HepG2 (cell line): ENCODE results near the gene MEX3C. TPM values are rescaled to one million over a fixed set of nuclear protein-coding genes. Genes with fewer than 3 reads are reported as not detected.

Experiments
- ATAC-seq: fragments of 200-7000 bp; cut with Tn5 transposase; 3 replicates; pipeline ENCODE4 v1.9.1; 2020; ENCODE audit warnings: mild to moderate bottlenecking, moderate library complexity
- BruUV-seq: library from RNA; stranded (reverse); fragments of 400-500 nt; replicated peaks from 2 replicates; lab custom pipeline; 2021; lab: Mats Ljungman, UMichigan
- CTCF ChIA-PET: fragments of 300-600 bp; formaldehyde crosslinking; extraction: SDS; loops from one replicate; lab custom pipeline; 2021; ENCODE audit warnings: low total read pairs, inconsistent platforms, low intra/inter-chr PET ratio; lab: Yijun Ruan, JAX
- POLR2A ChIA-PET: fragments of 350-600 bp; sonication (Branson Sonifier 250); formaldehyde crosslinking; loops from one replicate; lab custom pipeline; 2020; ENCODE audit warnings: antibody characterized with exemption, inconsistent platforms; lab: Yijun Ruan, JAX
- DNase-seq: peaks from one replicate; pipeline ENCODE4 v3.0.0-alpha.2; 2015; ENCODE audit warnings: low spot score
- FAIRE-seq: peaks from 3 replicates; lab custom pipeline; 2011; peaks lifted over from hg19 to GRCh38; lab: Jason Lieb, UNC
- H2AFZ ChIP-seq: one replicate; pipeline ENCODE4 v1.6.1; 2011; ENCODE audit warnings: low read length, inconsistent platforms
- H3K27ac ChIP-seq: fragments of 300-600 bp; 3 replicates; pipeline ENCODE4 v1.8.0; 2011; ENCODE audit warnings: mixed run types, mild to moderate bottlenecking, mixed read lengths, low read length, inconsistent platforms; ENCODE audit not compliant: insufficient read depth; ENCODE audit errors: extremely low read length
- H3K27me3 ChIP-seq, 2 experiments: fragments of 200-600 bp in 1 of 2; 2 replicates in 1 of 2; 3 replicates in 1 of 2; pipeline versions ENCODE4 v1.6.0 to v1.8.0; 2011; ENCODE audit warnings: low read length in 2 of 2, mild to moderate bottlenecking in 2 of 2, moderate library complexity in 2 of 2, inconsistent platforms in 1 of 2; ENCODE audit not compliant: insufficient read depth in 2 of 2, control insufficient read depth in 1 of 2
- H3K36me3 ChIP-seq, 2 experiments: fragments of 200-600 bp in 1 of 2; replicated peaks in 1 of 2; 2 replicates in 1 of 2; 3 replicates in 1 of 2; pipeline versions ENCODE4 v1.5.1 to v1.8.0; 2011; ENCODE audit warnings: low read length in 2 of 2, inconsistent platforms in 1 of 2; ENCODE audit not compliant: insufficient read depth in 2 of 2, control insufficient read depth in 1 of 2
- H3K4me1 ChIP-seq: 2 replicates; pipeline ENCODE4 v1.5.1; 2012; ENCODE audit warnings: low read length, inconsistent platforms; ENCODE audit not compliant: insufficient read depth
- H3K4me2 ChIP-seq: 2 replicates; pipeline ENCODE4 v1.6.0; 2011; ENCODE audit warnings: low read depth, low read length, inconsistent platforms
- H3K4me3 ChIP-seq, 3 experiments: fragments of 200-600 bp in 1 of 3; sonication (generic), shearing (Covaris generic) in 1 of 3; replicated peaks in 1 of 3; 2 replicates each; pipeline ENCODE4 v1.5.1; 2011 to 2016; ENCODE audit warnings: low read length in 3 of 3, inconsistent platforms in 2 of 3, low read depth in 2 of 3, mild to moderate bottlenecking in 2 of 3, control low read depth in 1 of 3, mixed read lengths in 1 of 3; ENCODE audit not compliant: insufficient read depth in 1 of 3
- H3K79me2 ChIP-seq: one replicate; pipeline ENCODE4 v1.6.1; 2011; ENCODE audit warnings: low read length, inconsistent platforms; ENCODE audit not compliant: insufficient read depth
- H3K9ac ChIP-seq: 2 replicates; pipeline ENCODE4 v1.6.0; 2011; ENCODE audit warnings: mild to moderate bottlenecking, low read depth, low read length, inconsistent platforms; ENCODE audit not compliant: insufficient read depth
- H3K9me3 ChIP-seq: 2 replicates; pipeline ENCODE4 v1.5.1; 2012; ENCODE audit warnings: mild to moderate bottlenecking, low read length
- H4K20me1 ChIP-seq: 2 replicates; pipeline ENCODE4 v1.6.0; 2011; ENCODE audit warnings: inconsistent platforms, mild to moderate bottlenecking, low read length, moderate library complexity; ENCODE audit not compliant: insufficient read depth
- HIVEP1 ChIP-seq: sonication (generic); formaldehyde crosslinking; IDR thresholded peaks from 2 replicates; pipeline ENCODE4 v1.4.0; 2020; ENCODE audit warnings: mild to moderate bottlenecking, missing genetic modification reagents
- HMGA1 ChIP-seq: sonication (generic); formaldehyde crosslinking; conservative IDR thresholded peaks from 2 replicates; pipeline ENCODE4 v1.4.0; 2020; ENCODE audit warnings: missing genetic modification reagents
- KLF11 ChIP-seq: IDR thresholded peaks from 2 replicates; pipeline ENCODE4 v1.6.1; 2016; ENCODE audit warnings: missing compliant biosample characterization
- LCORL ChIP-seq, 2 experiments: fragments of 450-650 bp in 1 of 2; sonication (generic) in 1 of 2; formaldehyde crosslinking in 1 of 2; IDR thresholded peaks; 2 replicates each; pipeline versions ENCODE4 v1.5.0 to v1.6.1; 2017 to 2020; ENCODE audit warnings: antibody characterized with exemption in 1 of 2, missing genetic modification reagents in 1 of 2
- POGZ ChIP-seq: sonication (generic); formaldehyde crosslinking; IDR thresholded peaks from 2 replicates; pipeline ENCODE4 v1.4.0; 2020; ENCODE audit warnings: mild to moderate bottlenecking, missing genetic modification reagents
- RAD51 ChIP-seq: fragments of 450-650 bp; IDR thresholded peaks from 2 replicates; pipeline ENCODE4 v1.6.1; 2016; ENCODE audit warnings: borderline replicate concordance
- RBM22 ChIP-seq: fragments of 200-400 bp; formaldehyde crosslinking; optimal IDR thresholded peaks from 2 replicates; pipeline ENCODE3; 2017; ENCODE audit warnings: mild to moderate bottlenecking, low read length, moderate library complexity
- ZNF232 ChIP-seq: sonication (generic); formaldehyde crosslinking; IDR thresholded peaks from 2 replicates; pipeline ENCODE4 v1.4.0; 2020; ENCODE audit warnings: missing genetic modification reagents, borderline replicate concordance
- ZNF441 ChIP-seq: sonication (generic); formaldehyde crosslinking; IDR thresholded peaks from 2 replicates; pipeline ENCODE4 v1.7.0; 2021; ENCODE audit warnings: missing genetic modification reagents, borderline replicate concordance
- ZNF577 ChIP-seq: sonication (generic); formaldehyde crosslinking; IDR thresholded peaks from 2 replicates; pipeline ENCODE4 v1.4.0; 2020; ENCODE audit warnings: mild to moderate bottlenecking, low read depth, missing genetic modification reagents, borderline replicate concordance
- ZNF782 ChIP-seq: sonication (generic); formaldehyde crosslinking; IDR thresholded peaks from 2 replicates; pipeline ENCODE4 v1.4.0; 2020; ENCODE audit warnings: missing genetic modification reagents, mild to moderate bottlenecking, borderline replicate concordance
- ZSCAN29 ChIP-seq: sonication (generic); formaldehyde crosslinking; conservative IDR thresholded peaks from 2 replicates; pipeline ENCODE4 v1.4.0; 2020; ENCODE audit warnings: mild to moderate bottlenecking, missing genetic modification reagents
- WGBS: methylation state at CpG from one replicate; pipeline ENCODE4 v1.1.6; 2017; ENCODE audit warnings: low lambda C conversion rate; 5-methylcytosine and 5-hydroxymethylcytosine counted together
- in situ Hi-C: cut with HindIII; loops from 2 replicates; pipeline ENCODE4 v1.10.0; 2017; ENCODE audit warnings: low pct_unique_long_range_greater_than_20kb; ENCODE audit not compliant: extremely low pct_ligation_motif_present
- intact Hi-C: fragments of 100-400 bp; cut with micrococcal nuclease; formaldehyde crosslinking; loops from one replicate; pipeline ENCODE4 v1.10.0; 2022; ENCODE audit not compliant: unreplicated experiment
- polyA plus RNA-seq, 8 experiments: library from polyadenylated mRNA; depleted of rRNA in 3 of 8; stranded (reverse) in 7 of 8; unstranded in 1 of 8; fragments of >200 nt; fragmentation: Illumina TruSeq in 4 of 8; extraction: Trizol in 4 of 8; gene quantifications; 2 replicates each; pipeline versions ENCODE4 v1.2.1 to v1.2.3, GENCODE V29; 2011 to 2016; ENCODE audit warnings: low read depth in 4 of 8, missing spikeins in 1 of 8, mixed read lengths in 1 of 8; ENCODE audit not compliant: insufficient read depth in 1 of 8
- total RNA-seq, 5 experiments: library from RNA; depleted of rRNA; stranded (reverse); fragments of >200 nt; fragmentation: Illumina TruSeq; extraction: Trizol; gene quantifications; 2 replicates each; pipeline ENCODE4 v1.2.3, GENCODE V29; 2016; ENCODE audit warnings: low read depth in 1 of 5
- TF ChIP-seq, protein P1 (sequence below): sonication (generic); formaldehyde crosslinking; IDR thresholded peaks from 2 replicates; pipeline ENCODE4 v1.4.0; 2020; ENCODE audit warnings: missing genetic modification reagents
- TF ChIP-seq, protein P2 (sequence below): sonication (generic); formaldehyde crosslinking; IDR thresholded peaks from 2 replicates; pipeline ENCODE4 v1.9.0; 2021; ENCODE audit warnings: missing genetic modification reagents, borderline replicate concordance

The MEX3C gene
- total and polyA plus RNA-seq, 2 of the 13 experiments (the other 11 are each of a cell fraction or from before 2014, with no cell fraction given) = 34.8 to 36.4 TPM

DNA sequence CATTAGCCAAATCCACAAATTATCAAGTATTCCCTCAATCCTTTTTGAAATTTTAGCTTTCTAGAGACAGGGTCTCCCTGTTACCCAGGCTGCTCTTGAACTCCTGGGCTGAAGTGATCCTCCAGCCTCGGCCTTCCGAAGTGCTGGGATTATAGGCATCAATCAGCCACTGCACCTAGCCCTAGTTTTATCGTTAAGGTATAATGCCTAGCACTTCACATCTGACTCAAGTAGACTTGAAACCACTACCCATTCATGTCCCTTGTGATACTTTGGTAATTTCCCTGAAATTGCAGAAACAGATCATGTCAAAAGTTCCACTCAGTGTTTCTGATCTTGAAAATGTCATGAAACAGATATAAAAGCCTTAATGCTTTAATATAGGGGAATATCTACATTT is 26.3 kb downstream of the MEX3C start:
- no peak for ATAC-seq
- peak; percentile 72 for TF ChIP-seq RBM22
- no peak for TF ChIP-seq ZNF782 (CRISPR knock-in tag)
- Histone ChIP-seq H3K9me3 (no peaks in the 10 kb centered on the region), H3K4me2 (no peak overlapping the region), H3K79me2 (peaks cover under 1% of the 10 kb centered on the region), H3K4me3 (no peak overlapping the region), H3K9ac (no peak overlapping the region), H3K27me3 (no peaks in the 10 kb centered on the region), H3K36me3 (peaks cover 2 to 7% of the 10 kb centered on the region in 2 experiments; a peak in 4 of 5 replicates), H3K27ac (no peak overlapping the region), H3K4me1 (no peaks in the 10 kb centered on the region), H4K20me1 (no peaks in the 10 kb centered on the region), H2AFZ (no peak overlapping the region)
- DNase-seq = no peak
- FAIRE-seq = no peak
- ChIA-PET POLR2A (no interaction called here), CTCF (no interaction called here)
- in situ Hi-C loops = no loop called here
- no TSS peak for BruUV-seq
- 98% methylated on average over 3 of the region's 3 CpGs for WGBS
- intact Hi-C loops = no loop called here

DNA sequence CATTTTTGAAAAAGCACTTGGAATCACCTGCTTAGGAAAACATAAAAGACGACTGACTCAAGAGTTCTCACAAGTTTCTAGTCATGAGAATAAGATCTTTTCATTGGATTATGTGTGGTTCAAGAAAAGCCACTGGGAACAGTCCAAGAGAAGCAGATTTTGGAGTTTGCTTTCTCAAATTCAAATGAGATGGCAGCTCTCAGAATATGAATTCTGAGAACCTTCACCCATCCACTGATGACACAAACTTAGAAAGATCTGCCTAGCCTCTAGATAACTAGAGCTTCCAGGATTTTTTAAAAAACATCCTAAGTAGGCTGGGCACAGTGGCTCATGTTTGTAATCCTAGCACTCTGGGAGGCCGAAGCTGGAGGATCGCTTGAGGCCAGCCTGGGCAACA is 26.8 kb downstream of the MEX3C start:
- H3K4me3 ChIP-seq = no peak overlapping the region
- H3K9me3 ChIP-seq = no peaks in the 10 kb centered on the region
- POLR2A ChIA-PET = no interaction called here
- TF ChIP-seq HIVEP1 (CRISPR knock-in tag) (no peak), ZNF232 (CRISPR knock-in tag) (no peak), KLF11 (CRISPR knock-in tag) (no peak), ZNF441 (CRISPR knock-in tag) (no peak), ZNF577 (no peak), RAD51 (no peak), LCORL (IDR thresholded peaks at IDR 0.05) (no peak), LCORL (CRISPR knock-in tag; IDR thresholded peaks at IDR 0.05) (no peak), POGZ (CRISPR knock-in tag) (no peak), HMGA1 (CRISPR knock-in tag) (no peak), ZSCAN29 (no peak)
- TF ChIP-seq, protein P1, sequence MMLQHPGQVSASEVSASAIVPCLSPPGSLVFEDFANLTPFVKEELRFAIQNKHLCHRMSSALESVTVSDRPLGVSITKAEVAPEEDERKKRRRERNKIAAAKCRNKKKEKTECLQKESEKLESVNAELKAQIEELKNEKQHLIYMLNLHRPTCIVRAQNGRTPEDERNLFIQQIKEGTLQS = no peak
- TF ChIP-seq, protein P2, sequence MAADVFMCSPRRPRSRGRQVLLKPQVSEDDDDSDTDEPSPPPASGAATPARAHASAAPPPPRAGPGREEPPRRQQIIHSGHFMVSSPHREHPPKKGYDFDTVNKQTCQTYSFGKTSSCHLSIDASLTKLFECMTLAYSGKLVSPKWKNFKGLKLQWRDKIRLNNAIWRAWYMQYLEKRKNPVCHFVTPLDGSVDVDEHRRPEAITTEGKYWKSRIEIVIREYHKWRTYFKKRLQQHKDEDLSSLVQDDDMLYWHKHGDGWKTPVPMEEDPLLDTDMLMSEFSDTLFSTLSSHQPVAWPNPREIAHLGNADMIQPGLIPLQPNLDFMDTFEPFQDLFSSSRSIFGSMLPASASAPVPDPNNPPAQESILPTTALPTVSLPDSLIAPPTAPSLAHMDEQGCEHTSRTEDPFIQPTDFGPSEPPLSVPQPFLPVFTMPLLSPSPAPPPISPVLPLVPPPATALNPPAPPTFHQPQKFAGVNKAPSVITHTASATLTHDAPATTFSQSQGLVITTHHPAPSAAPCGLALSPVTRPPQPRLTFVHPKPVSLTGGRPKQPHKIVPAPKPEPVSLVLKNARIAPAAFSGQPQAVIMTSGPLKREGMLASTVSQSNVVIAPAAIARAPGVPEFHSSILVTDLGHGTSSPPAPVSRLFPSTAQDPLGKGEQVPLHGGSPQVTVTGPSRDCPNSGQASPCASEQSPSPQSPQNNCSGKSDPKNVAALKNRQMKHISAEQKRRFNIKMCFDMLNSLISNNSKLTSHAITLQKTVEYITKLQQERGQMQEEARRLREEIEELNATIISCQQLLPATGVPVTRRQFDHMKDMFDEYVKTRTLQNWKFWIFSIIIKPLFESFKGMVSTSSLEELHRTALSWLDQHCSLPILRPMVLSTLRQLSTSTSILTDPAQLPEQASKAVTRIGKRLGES (CRISPR knock-in tag) = no peak
- H3K79me2 ChIP-seq = no peaks in the 10 kb centered on the region
- no peaks in the 10 kb centered on the region for H3K27me3 ChIP-seq
- in situ Hi-C loops (no loop called here), intact Hi-C loops (no loop called here)
- H4K20me1 ChIP-seq = no peaks in the 10 kb centered on the region
- BruUV-seq = no TSS peak
- FAIRE-seq = no peak
- H3K27ac ChIP-seq = no peak overlapping the region
- ATAC-seq = no peak
- 96% methylated on average over 3 of the region's 3 CpGs for WGBS
- no peaks in the 10 kb centered on the region for H3K4me1 ChIP-seq
- no peak overlapping the region for H3K9ac ChIP-seq
- DNase-seq = no peak
- CTCF ChIA-PET = no interaction called here
- no peak overlapping the region for H2AFZ ChIP-seq
- no peak overlapping the region for H3K4me2 ChIP-seq
- peaks cover 2 to 3% of the 10 kb centered on the region in 2 experiments; a peak in 3 of 5 replicates for H3K36me3 ChIP-seq
